GM12864 (cell line): ENCODE data around the gene CPEB4.

Source experiments
- DNase-seq: peaks from one replicate; pipeline ENCODE4 v3.0.0-alpha.2; 2011; ENCODE audit warnings: low read depth
- H3K4me3 ChIP-seq: 2 replicates; pipeline ENCODE4 v1.5.1; 2011; ENCODE audit warnings: mild to moderate bottlenecking, low read depth, low read length, control low read depth
- CTCF ChIP-seq: IDR thresholded peaks from 2 replicates; pipeline ENCODE4 v1.5.1; 2011; ENCODE audit warnings: low read depth, mild to moderate bottlenecking, moderate library complexity, low read length, control low read depth, inconsistent platforms; ENCODE audit errors: missing control alignments

CPEB4 gene

GRCh38 chr5:173907284-173907683 lies 19.1 kb downstream of the CPEB4 start:
- no peak overlapping the region for H3K4me3 ChIP-seq
- no peak for DNase-seq
- no peak for TF ChIP-seq CTCF

GRCh38 chr5:173907686-173908371 lies 19.7 kb downstream of the CPEB4 start:
- no peak overlapping the region for H3K4me3 ChIP-seq
- TF ChIP-seq CTCF, result no peak
- DNase-seq, result no peak

GRCh38 chr5:173909199-173909598 lies 21.1 kb downstream of the CPEB4 start:
- no peak for DNase-seq
- no peak overlapping the region for H3K4me3 ChIP-seq
- no peak for TF ChIP-seq CTCF

- no peak for DNase-seq
- TF ChIP-seq CTCF, result no peak
- no peak overlapping the region for H3K4me3 ChIP-seq
These were observed 22.1 kb downstream of the CPEB4 start for GRCh38 chr5:173910215-173910614.

GRCh38 chr5:173911623-173912022 lies 23.5 kb downstream of the CPEB4 start:
- no peak for TF ChIP-seq CTCF
- no peak for DNase-seq
- no peak overlapping the region for H3K4me3 ChIP-seq

- no peak for TF ChIP-seq CTCF
- no peak for DNase-seq
- no peak overlapping the region for H3K4me3 ChIP-seq
These were observed 25.7 kb downstream of the CPEB4 start for GRCh38 chr5:173913686-173914321.

GRCh38 chr5:173915310-173916014 lies 27.3 kb downstream of the CPEB4 start:
- no peak overlapping the region for H3K4me3 ChIP-seq
- no peak for TF ChIP-seq CTCF
- no peak for DNase-seq
